Endothelial cell of umbilical vein (primary cell): ENCODE data around the gene KCTD1. TPM values are rescaled to one million over a fixed set of nuclear protein-coding genes. Genes with fewer than 3 reads are reported as not detected.

ENCODE experiments used
- BruUV-seq: library from RNA; stranded (reverse); fragments of 400-500 nt; replicated peaks from 2 replicates; lab custom pipeline; 2021; lab: Mats Ljungman, UMichigan
- CTCF ChIA-PET: fragments of 300-600, 350-600 bp; sonication (Branson Sonifier 250); formaldehyde crosslinking; loops from one replicate; lab custom pipeline; 2021; ENCODE audit warnings: antibody characterized with exemption, inconsistent platforms; lab: Charles Lee
- POLR2A ChIA-PET: fragments of 300-600, 350-600 bp; sonication (Branson Sonifier 250); formaldehyde crosslinking; loops from one replicate; lab custom pipeline; 2021; ENCODE audit warnings: antibody characterized with exemption, inconsistent platforms; lab: Charles Lee
- DNase-seq: peaks from one replicate; pipeline ENCODE4 v3.0.0-alpha.2; 2011; ENCODE audit warnings: low read depth, low spot score
- FAIRE-seq: peaks from 2 replicates; lab custom pipeline; 2011; peaks lifted over from hg19 to GRCh38; lab: Jason Lieb, UNC
- H2AFZ ChIP-seq: 2 replicates; pipeline ENCODE4 v1.6.0; 2012; ENCODE audit warnings: low read depth, low read length, control low read depth, inconsistent platforms
- H3K27ac ChIP-seq: 2 replicates; pipeline ENCODE4 v1.5.1; 2011; ENCODE audit warnings: low read depth, mild to moderate bottlenecking, control low read depth, low read length, moderate library complexity; ENCODE audit not compliant: insufficient read depth
- H3K27me3 ChIP-seq, 2 experiments: 2 replicates each; pipeline versions ENCODE4 v1.6.0 to v1.6.1; 2011; ENCODE audit warnings: low read length in 2 of 2, mixed read lengths in 1 of 2; ENCODE audit not compliant: control insufficient read depth in 2 of 2, insufficient read depth in 2 of 2
- H3K36me3 ChIP-seq, 2 experiments: 2 replicates in 1 of 2; 3 replicates in 1 of 2; pipeline ENCODE4 v1.5.1; 2011; ENCODE audit warnings: low read length in 2 of 2, mild to moderate bottlenecking in 1 of 2, moderate library complexity in 1 of 2; ENCODE audit not compliant: control insufficient read depth in 2 of 2, insufficient read depth in 2 of 2; ENCODE audit errors: extremely low read depth in 1 of 2
- H3K4me1 ChIP-seq: 3 replicates; pipeline ENCODE4 v1.5.1; 2011; ENCODE audit warnings: mild to moderate bottlenecking, low read length; ENCODE audit not compliant: control insufficient read depth, insufficient read depth; ENCODE audit errors: extremely low read depth
- H3K4me2 ChIP-seq: 2 replicates; pipeline ENCODE4 v1.6.1; 2011; ENCODE audit warnings: low read length, control low read depth, mixed read lengths; ENCODE audit not compliant: insufficient read depth
- H3K4me3 ChIP-seq, 3 experiments: fragments of 200-600 bp in 1 of 3; sonication (generic), shearing (Covaris generic) in 1 of 3; replicated peaks in 1 of 3; 2 replicates each; pipeline ENCODE4 v1.5.1; 2011 to 2016; ENCODE audit warnings: control low read depth in 3 of 3, low read length in 3 of 3, mild to moderate bottlenecking in 2 of 3, inconsistent platforms in 1 of 3, low read depth in 1 of 3, moderate library complexity in 1 of 3; ENCODE audit not compliant: insufficient read depth in 1 of 3
- H3K79me2 ChIP-seq: 2 replicates; pipeline ENCODE4 v1.6.0; 2012; ENCODE audit warnings: low read length, inconsistent platforms; ENCODE audit not compliant: control insufficient read depth, insufficient read depth
- H3K9ac ChIP-seq: replicated peaks from 2 replicates; pipeline ENCODE3; 2011; ENCODE audit warnings: low read length, control low read depth; ENCODE audit not compliant: insufficient read depth; ENCODE audit errors: extremely low read depth
- H3K9me1 ChIP-seq: replicated peaks from 3 replicates; pipeline ENCODE4 v1.6.0; 2011; ENCODE audit warnings: mild to moderate bottlenecking, low read length; ENCODE audit not compliant: control insufficient read depth, insufficient read depth; ENCODE audit errors: extremely low read depth
- H3K9me3 ChIP-seq: replicated peaks from 2 replicates; pipeline ENCODE4 v1.5.1; 2012; ENCODE audit warnings: low read length, inconsistent platforms; ENCODE audit not compliant: control insufficient read depth, insufficient read depth
- H4K20me1 ChIP-seq: replicated peaks from 2 replicates; pipeline ENCODE3; 2011; ENCODE audit warnings: mild to moderate bottlenecking, low read length; ENCODE audit not compliant: control insufficient read depth, insufficient read depth; ENCODE audit errors: extremely low read depth
- EZH2 ChIP-seq: IDR thresholded peaks from 2 replicates; pipeline ENCODE4 v1.6.1; 2012; ENCODE audit warnings: borderline replicate concordance, low read depth, mild to moderate bottlenecking, moderate library complexity, low read length, inconsistent platforms; ENCODE audit not compliant: severe bottlenecking
- FOS ChIP-seq: IDR thresholded peaks from 2 replicates; pipeline ENCODE4 v1.6.1; 2011; ENCODE audit warnings: mild to moderate bottlenecking, low read length, moderate library complexity, borderline replicate concordance; ENCODE audit not compliant: insufficient read depth
- GATA2 ChIP-seq: IDR thresholded peaks from 2 replicates; pipeline ENCODE4 v1.7.0; 2011; ENCODE audit warnings: low read depth, mild to moderate bottlenecking, moderate library complexity, mixed read lengths, low read length; ENCODE audit not compliant: insufficient read length, insufficient read depth
- JUN ChIP-seq: IDR thresholded peaks from 2 replicates; pipeline ENCODE4 v1.6.1; 2011; ENCODE audit warnings: borderline replicate concordance, low read depth; ENCODE audit not compliant: insufficient read length, insufficient read depth
- MYC ChIP-seq: IDR thresholded peaks from one replicate; pipeline ENCODE4 v1.6.1; 2011; ENCODE audit warnings: mild to moderate bottlenecking, low read depth, low read length
- POLR2A ChIP-seq: IDR thresholded peaks from 2 replicates; pipeline ENCODE4 v1.6.1; 2012; ENCODE audit warnings: low read depth, mild to moderate bottlenecking, control low read depth, low read length
- POLR2AphosphoS5 ChIP-seq: IDR thresholded peaks from 2 replicates; pipeline ENCODE4 v1.6.1; 2012; ENCODE audit warnings: low read depth, mild to moderate bottlenecking, control low read depth, low read length, moderate library complexity; ENCODE audit not compliant: insufficient read depth
- dilution Hi-C: fragments of 300-500 bp; cut with MboI; formaldehyde crosslinking; loops from one replicate; pipeline ENCODE4 v1.15.0; 2019; ENCODE audit warnings: low sequenced_read_pairs; ENCODE audit not compliant: extremely low pct_ligation_motif_present
- intact Hi-C: fragments of 100-400 bp; cut with micrococcal nuclease; formaldehyde crosslinking; loops from one replicate; pipeline ENCODE4 v1.10.0; 2022
- polyA plus RNA-seq, 4 experiments: library from polyadenylated mRNA; depleted of rRNA in 3 of 4; stranded (reverse) in 3 of 4; unstranded in 1 of 4; fragments of >200 nt; gene quantifications; 2 replicates each; pipeline versions ENCODE4 v1.2.1 to v1.2.3, GENCODE V29; 2011 to 2012; ENCODE audit warnings: missing spikeins in 1 of 4
- total RNA-seq: library from RNA; stranded (reverse); gene quantifications from 2 replicates; pipeline ENCODE4 v1.2.3, GENCODE V29; 2021
- TF ChIP-seq, protein P1 (sequence below): IDR thresholded peaks from 2 replicates; pipeline ENCODE4 v1.6.1; 2011; ENCODE audit not compliant: insufficient read depth, insufficient read length
- TF ChIP-seq, protein P2 (sequence below), 2 donors: IDR thresholded peaks; 1 replicate in 1 of 2; 2 replicates in 1 of 2; pipeline ENCODE4 v1.5.1; 2011; ENCODE audit warnings: low read length in 2 of 2, mild to moderate bottlenecking in 2 of 2, moderate library complexity in 2 of 2, control low read depth in 1 of 2, inconsistent platforms in 1 of 2, low read depth in 1 of 2; ENCODE audit not compliant: insufficient read depth in 1 of 2; ENCODE audit errors: extremely low read depth in 1 of 2

Gene KCTD1
- total and polyA plus RNA-seq, 2 donors (not counting 3 experiments of a cell fraction or from before 2014, with no cell fraction given), result 6.1 to 12.1 TPM

DNA sequence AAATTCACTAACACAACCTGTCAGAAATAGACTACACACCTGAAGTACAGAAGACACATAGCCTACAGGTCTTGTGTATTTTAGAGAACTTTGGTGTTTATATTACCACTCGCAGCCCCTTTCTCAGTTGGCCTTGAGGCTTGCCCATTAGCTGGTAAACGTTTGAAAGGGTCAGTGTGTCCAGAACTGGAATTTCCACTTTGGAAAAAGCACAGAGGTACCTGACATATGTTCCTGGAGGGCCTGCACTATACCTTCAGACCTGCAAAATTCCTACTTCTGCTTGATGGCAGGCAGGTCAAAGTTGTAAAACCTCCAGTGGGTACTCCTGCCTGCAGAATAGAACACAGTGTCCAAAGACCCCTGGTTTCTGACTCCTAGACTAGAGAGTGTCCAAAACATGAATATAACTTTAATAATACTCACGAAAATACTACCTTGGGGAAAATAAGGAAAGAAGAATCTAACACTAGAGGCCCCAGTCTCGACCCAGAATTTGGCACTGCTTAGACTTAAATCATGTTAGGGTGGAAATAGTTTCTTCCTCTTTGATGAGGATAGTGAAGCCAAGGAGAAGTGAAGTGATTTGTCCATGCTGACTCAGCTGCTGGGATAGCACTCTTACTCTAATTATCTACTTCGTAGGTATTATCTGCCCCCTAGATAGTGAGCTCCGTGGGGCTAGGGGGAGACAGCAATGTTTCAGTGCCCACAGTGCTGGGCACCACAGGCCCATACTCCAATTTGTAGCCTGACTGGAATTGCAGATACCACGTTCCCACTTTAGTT is 2.8 kb downstream of the KCTD1 start:
- POLR2A ChIA-PET, result no interaction called here
- Histone ChIP-seq H3K79me2 (peaks cover 6% of the 10 kb centered on the region), H3K27ac (no peak overlapping the region)

More for the DNA sequence above, 2.8 kb downstream of the KCTD1 start:
- no peak for TF ChIP-seq GATA2
- TF ChIP-seq, protein P1, sequence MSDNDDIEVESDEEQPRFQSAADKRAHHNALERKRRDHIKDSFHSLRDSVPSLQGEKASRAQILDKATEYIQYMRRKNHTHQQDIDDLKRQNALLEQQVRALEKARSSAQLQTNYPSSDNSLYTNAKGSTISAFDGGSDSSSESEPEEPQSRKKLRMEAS, result no peak
- no peak for TF ChIP-seq MYC
- TF ChIP-seq, protein P2, sequence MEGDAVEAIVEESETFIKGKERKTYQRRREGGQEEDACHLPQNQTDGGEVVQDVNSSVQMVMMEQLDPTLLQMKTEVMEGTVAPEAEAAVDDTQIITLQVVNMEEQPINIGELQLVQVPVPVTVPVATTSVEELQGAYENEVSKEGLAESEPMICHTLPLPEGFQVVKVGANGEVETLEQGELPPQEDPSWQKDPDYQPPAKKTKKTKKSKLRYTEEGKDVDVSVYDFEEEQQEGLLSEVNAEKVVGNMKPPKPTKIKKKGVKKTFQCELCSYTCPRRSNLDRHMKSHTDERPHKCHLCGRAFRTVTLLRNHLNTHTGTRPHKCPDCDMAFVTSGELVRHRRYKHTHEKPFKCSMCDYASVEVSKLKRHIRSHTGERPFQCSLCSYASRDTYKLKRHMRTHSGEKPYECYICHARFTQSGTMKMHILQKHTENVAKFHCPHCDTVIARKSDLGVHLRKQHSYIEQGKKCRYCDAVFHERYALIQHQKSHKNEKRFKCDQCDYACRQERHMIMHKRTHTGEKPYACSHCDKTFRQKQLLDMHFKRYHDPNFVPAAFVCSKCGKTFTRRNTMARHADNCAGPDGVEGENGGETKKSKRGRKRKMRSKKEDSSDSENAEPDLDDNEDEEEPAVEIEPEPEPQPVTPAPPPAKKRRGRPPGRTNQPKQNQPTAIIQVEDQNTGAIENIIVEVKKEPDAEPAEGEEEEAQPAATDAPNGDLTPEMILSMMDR (IDR thresholded peaks at IDR 0.05; ENCODE audit: extremely low read depth in 1 of 2, insufficient read depth in 1 of 2, low read depth in 1 of 2, low read length in 2 of 2), result no peak
- no peak for TF ChIP-seq JUN
- no peak for TF ChIP-seq POLR2AphosphoS5
- TF ChIP-seq FOS, result no peak
- no peak for TF ChIP-seq EZH2
- no peak for TF ChIP-seq POLR2A
- Histone ChIP-seq H4K20me1 (peaks cover 4% of the 10 kb centered on the region), H3K9ac (no peak overlapping the region), H3K4me3 (no peak overlapping the region), H3K27me3 (peaks cover 6 to 7% of the 10 kb centered on the region in 2 experiments), H3K4me2 (peak overlapping the region; percentile 73), H3K4me1 (peaks cover 31% of the 10 kb centered on the region), H3K9me1 (no peaks in the 10 kb centered on the region), H3K9me3 (no peaks in the 10 kb centered on the region), H2AFZ (no peak overlapping the region), H3K36me3 (no peaks in the 10 kb centered on the region)
- DNase-seq (no peak), FAIRE-seq (no peak)
- dilution Hi-C loops (no loop called here), intact Hi-C loops (loop anchor here (5.0 kb wide), 1 partner anchor 83 kb away; no protein-coding TSS in a partner anchor)
- CTCF ChIA-PET, result interaction anchor here (0.8 to 1.5 kb wide), 6 partner anchors 10 to 162 kb away, joined by 3 to 21 read pairs (median 4); no protein-coding TSS in a partner anchor
- BruUV-seq, result no TSS peak
